NOMO-1 treated with dmso at 0.1 percent for 144 hours (cell line): ENCODE data around the gene LRRC53.

Experiments
- DNase-seq: peaks from one replicate; lab custom pipeline; 2025; ENCODE audit not compliant: unreplicated experiment; lab: John Stamatoyannopoulos, UW

Gene LRRC53

DNA sequence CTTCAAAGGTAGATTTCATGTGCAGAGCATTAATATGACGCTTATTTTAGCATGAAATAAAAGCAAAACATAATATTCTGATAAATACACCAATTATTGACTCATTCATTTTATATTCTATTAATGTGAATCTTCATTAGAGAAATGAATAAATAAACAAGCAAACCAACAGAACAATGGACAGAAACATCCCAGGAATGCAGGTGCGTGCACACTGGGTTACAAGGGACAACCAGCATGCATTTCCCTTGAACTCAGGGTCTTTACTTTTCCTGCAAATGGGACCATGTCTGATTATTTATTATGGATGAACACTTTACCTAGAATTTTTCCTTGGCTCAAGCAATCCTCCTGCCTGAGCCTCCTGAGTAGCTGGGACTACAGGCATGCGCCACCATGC is 13.5 kb downstream of the LRRC53 start:
- no peak for DNase-seq

DNA sequence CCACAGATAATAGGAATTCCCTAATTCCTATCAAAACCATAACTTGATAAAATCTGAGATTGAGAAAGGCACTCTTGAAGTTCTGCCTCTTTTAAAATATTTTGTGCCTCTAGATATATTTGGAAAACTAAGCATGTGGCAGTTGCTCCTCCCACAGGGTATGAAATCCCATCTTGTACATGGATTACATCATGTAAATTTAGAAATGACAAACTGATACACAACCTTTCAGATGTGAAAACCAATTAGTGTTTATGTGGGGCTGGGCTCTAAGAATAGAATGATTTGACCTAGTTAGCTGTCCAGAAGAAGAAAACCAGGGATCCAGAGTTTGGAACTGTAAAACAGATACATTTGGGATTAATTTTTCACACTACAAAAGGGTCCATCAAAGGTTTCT is 15.7 kb downstream of the LRRC53 start:
- no peak for DNase-seq

DNA sequence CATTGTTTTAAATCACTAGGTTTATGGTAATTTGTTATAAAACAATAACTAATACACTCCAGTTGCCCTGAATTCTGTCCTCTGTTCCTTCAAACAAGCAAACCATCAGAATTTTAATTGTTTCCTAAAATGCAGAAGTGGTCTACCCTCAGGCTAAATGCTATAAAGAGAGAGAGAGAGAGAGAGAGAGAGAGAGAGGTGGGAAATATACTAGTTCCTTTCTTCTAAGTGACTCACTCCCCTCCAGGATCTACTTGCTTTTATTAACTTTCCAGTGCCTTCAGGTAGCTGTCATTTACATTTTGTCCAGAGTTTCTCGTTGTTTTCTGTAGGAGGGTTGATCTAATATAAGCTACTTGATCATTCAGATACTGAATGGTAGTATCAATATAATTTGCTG is 26.4 kb downstream of the LRRC53 start:
- DNase-seq, result no peak

DNA sequence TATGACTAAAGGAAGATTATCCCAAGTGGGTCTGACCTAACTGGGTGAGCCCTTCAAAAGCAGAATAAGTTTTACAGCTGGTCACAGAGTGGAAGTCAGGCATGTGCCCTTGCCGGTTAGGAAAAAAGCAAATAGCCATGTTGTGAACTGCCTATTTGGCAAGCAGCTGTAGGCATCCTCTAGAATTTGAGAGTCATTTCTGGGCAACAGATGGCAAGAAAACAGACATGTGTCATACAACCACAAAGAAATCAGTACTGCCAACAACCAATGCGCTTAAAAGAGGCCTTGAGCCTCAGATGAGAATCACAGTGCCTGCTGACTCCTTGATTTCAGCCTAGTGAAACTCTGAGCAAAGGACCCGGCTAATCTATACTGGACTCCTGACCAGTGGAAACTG is 26.8 kb downstream of the LRRC53 start:
- no peak for DNase-seq

DNA sequence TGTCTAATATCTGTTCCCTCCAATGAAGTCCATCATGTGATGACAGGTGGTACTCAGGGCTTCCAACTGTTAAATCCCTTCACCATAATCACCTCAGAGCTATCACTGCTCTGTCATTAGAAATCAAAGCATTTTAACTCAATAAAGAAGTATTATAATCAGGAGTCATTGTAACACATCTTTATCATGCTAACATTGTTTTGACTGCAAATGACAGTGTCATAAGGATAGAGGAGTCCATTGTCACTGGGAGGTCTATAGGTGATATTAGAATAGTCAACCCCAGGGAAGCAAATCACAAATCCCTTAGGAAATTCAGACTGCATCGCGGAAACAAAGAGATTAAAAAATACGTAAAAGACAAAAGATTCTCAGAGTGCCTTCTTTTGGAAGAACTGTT is 30.8 kb downstream of the LRRC53 start:
- DNase-seq, result no peak

DNA sequence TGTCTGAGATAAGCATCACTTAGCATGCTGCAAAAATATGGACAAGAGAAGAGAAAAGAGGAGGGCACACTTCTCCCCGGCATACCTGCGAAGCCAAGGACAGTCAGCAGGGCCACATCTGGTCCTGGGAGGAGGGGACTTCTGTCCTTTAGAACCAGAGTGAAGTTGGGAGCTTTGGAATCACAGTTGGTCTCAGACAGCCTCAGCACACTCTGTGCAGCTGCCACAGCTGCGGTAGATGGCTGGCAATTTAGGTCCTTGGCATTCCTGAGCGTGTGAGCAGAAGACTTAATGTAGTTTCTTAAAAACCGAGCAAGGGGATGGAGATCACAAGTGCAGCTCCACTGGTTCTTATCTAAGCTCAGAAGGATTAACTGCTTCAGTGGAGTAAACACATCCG is 32.3 kb downstream of the LRRC53 start:
- DNase-seq, result no peak

DNA sequence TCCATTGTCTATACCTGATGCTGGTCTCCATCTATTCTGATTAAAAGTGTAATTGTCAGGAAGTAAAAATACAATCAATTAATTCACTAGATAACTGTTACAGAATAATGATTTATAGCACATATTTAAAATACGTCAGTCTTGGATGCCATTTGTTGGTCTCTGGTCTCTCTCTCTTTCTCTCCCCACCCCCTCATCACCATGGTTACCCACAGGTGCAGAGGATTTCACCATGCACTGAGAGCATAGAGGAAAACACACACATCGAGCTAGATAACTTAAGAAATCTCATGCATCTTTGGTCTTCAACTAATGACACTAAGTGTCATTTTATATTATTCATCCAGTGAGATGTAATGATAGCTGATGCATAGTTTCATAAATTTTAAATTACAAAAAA is 33.4 kb downstream of the LRRC53 start:
- no peak for DNase-seq

DNA sequence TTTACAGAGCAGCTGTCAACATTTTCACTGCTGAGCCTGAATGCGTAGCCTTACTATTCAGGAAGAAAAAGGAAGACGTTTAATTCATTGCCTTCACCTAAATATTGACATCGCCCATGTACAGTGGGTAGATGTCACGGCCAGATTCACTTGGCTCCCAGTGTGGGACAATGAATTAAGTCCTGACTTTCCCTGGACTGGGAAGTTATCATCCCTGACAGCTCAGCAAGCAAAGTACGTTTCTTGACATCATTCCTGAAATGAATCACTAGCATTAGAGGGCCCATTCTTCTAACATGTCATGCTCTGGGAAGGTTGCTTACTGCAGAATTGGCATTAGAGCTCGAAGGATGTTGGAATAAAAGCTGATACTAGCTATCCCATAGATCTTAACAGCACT is 37.8 kb downstream of the LRRC53 start:
- no peak for DNase-seq

DNA sequence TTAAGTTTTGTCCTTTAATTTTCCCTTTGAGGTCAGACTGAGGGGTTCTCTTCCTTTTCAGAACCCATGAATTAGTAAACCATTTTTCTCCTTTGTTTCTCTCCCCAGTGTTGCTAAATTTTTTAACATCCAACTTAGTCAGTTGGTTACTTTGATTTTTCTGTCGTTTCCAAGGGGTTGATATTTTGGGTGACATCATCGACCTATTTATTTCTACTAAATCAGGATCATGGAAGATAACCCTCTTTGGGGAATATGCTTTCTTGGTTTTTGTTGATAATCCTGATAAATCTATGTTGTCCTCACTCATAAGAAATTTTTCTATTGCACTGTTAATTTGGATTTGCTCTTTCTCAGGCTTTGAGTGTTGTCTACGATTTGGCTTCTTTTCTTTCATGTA is 40.9 kb downstream of the LRRC53 start:
- no peak for DNase-seq

DNA sequence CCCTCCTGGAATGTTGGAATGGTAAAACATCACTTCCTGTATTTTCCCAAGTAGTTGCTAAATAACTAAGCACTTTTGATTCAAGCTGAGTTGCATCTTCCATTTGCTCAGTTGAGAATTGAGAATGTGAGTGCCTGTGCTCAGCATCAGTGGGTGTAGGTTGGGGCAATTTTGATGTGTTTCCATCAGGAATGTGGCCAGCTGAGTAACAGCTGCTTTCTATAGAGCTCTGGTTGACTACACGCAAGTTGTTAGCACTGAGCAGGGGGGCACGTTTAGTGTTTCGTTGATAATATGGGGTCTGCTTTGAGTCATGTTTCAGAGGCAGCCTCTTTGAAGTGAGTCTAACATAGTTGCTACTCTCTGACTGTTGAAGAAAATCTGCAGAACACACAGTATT is 41.5 kb downstream of the LRRC53 start:
- no peak for DNase-seq

DNA sequence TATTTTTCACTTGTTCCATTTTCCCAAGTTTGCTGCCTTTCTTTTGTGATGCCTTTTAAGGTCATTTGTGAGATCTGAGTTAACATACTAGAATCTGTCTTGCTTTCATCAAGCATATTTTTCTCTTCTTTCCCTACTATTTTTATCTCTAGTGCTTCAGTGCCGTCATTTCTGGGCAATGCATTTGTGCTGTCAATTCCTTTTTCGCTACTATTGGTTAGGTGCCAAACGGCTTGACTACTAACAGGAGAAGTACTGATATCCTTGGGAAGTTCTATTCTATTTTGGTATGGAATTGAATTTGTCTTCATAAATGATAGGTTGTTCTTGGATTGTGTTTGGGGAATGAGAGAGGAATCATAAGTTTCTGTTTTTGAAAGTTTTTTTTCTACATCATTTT is 42.2 kb downstream of the LRRC53 start:
- no peak for DNase-seq

DNA sequence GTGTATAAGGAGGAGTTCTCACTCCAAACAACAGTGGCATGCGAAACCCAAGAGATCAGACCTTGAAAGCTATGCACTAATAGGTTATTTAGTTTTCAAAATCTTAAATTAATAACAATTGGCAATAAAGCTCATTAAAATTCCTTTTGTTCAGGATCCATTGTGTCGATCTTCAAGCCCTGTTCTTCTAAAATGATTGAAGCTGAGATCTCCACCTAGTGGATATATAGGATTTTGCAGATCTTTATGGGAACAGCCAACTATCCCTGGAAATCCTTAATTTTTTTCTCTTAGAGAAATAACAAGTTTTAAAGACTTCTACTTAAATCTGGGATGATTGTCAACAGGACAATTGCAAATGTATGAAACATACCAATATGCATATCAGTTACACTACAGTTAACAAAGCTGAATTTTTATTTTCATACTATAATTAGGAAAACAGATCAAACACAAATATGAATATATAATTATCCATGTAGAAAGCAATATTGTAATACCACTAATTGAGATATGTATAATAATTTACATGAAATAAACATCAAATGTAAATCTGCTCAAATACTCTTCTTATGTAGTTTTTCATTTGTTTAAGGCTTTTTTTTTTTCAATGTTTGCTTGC is 43.3 kb downstream of the LRRC53 start:
- no peak for DNase-seq

DNA sequence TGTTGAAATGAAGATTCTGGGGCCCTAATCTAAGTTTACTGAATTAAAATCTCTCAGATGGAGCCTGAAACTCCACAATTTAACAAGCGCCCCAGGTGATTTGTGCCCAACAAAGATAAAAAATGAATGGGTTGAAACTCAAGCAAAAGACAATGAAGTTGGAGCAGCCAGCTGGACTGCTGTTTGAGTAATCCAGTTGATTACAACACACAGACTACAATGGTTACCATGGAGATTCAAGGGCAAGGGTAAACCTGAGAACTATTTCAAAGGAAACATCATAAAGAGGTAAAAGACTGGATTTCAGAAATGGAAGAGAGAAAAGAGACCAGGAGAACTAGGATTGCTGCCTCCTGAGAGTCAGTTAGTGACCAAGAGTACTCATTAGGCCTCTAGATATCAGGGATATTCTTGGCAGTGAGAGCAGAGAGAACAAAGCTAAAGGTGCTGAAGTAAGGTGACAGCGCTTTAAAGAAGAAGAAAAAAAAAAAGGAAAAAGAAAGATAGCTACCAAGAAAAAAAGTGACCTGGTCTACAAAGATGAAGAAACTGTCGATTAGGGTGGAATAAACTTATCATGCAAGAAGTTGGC is 44.5 kb downstream of the LRRC53 start:
- DNase-seq, result no peak

DNA sequence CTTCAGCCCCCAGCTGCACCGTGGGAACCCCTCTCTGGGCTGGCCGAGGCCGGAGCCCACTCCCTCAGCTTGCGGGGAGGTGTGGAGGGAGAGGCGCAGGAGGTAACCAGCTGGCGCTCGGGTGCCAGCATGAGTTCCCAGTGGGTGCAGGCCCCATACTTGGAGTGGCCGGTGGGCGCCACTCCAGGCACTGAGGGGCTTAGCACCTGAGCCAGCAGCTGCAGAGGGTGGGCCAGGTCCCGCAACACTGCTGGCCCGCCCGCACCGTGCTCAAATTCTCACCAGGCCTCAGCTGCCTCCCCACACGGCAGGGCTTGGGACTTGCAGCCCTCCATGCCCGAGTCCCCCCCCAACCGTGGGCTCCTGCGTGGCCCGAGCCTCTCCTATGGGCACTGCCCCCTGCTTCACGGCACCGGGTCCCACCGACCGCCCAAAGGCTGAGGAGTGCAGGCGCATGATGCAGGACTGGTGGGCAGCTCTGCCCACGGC is 47.2 kb downstream of the LRRC53 start:
- no peak for DNase-seq

DNA sequence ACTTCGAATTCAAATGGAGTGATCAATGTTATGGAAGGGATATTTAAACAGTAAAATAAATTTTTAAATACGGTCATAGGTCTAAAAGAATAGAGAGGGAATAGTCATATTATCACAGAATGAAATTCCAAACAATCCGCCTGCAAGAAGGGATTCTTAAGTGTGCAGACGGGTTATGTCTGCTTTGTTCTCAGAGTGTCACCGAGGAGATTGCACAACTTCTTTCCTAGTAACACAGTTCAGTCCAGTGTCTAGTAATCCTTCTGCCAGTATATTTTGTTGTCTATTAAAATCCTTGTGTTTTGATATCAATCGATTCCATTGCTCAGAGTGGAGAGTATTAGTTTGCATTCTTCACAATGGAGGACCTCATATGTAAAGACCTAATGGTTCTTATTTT is 48.4 kb downstream of the LRRC53 start:
- DNase-seq, result no peak

DNA sequence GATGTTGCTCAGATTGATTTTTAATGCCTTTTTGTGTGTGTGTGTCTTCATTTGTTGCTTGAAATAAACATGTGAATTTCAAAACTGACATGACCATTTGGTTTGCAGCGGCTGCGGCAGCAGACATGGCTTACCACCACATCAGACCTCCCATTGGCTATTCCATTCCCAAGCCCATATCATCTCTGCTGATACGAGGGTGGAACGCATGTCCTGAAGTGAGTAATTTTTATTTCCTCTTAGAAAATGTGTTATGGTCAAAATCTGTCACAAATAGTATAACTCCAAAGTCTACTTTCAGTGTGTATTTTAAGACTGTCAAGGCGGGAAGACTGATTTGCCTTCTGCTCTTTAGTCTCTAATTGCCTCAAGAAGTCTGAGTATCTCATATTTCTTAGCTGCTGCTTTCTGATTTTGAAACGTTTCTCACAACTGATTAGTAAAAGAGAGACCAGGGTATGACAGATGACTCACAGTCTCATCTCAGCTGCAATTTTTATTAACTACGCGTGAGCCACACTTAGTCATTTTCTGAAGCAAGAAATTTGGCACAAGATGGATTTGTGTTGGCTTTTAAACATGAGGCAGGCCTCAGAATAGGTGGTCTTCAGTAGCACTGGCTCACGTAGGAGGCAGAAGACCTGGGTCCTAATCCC is 49.0 kb downstream of the LRRC53 start:
- no peak for DNase-seq

DNA sequence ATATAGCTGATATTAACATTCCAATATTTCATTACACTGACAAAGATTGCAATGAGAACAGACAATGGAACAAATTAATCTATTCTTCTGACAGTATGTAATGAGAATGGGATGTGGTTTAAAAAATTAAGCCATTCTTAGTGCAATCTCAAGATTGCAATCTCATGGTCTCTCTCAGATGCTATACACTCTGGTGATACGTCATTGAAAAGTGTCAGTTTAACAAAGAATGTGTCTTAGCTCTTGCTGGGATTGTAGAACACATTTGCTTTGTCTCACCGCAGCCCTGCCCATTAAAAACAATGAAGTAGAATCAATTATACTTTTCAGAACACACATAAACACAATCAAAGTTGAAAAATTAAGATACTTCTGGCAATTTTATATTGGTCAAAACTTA is 55.2 kb downstream of the LRRC53 start:
- DNase-seq, result no peak

DNA sequence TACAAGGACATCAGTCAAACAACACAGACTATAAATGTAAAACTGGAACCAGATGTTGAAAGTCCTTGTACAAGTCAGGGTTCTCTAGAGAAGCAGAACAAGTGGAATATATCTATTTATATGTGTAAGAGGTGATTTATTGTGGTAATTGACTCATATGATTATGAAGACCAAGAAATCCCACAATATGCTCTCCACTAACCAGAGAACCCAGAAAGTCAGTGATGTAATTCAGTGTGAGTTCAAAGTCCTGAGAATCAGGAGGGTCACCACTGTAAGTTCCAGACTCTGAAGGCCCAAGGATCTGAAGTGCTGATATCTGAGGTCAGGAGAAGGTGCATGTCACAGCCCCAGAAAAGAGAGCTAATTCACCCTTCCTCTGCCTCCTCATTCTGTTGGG is 57.0 kb downstream of the LRRC53 start:
- no peak for DNase-seq

DNA sequence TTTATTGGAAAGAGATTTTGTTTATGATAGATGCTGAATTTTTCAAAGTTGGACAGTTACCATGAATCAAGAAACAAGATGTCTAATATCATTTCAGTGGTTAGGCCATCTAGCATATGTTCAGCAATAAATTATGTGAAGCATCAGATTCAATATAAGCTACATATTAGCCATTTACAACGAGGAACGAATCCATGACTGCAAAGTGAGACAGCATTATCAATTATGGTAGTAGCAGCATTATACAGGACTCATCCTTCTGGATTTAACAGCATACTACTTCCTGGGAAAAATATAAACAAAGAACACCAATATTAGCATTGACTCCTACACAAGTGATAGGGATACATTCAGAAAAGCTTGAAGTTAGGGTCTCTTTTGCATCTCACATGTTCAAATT is 59.1 kb downstream of the LRRC53 start:
- DNase-seq, result no peak

DNA sequence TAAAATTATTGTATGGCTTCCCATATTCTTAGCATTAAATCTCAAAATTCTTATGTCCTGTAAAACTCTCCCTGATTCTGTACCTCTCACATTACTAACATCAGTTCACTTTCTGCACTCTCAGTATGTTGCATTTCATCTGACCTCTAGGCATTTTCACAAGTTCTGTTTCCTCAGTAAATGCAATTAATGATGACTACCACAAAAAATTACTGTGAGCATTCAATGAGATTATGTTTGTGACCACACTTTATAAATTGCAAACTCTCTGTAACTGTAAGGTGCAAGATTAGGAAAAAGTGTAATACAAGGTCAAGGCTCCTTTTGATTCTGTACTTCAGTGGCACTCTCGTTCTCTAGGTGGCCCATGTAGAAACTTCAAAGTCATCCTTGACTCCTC is 60.4 kb downstream of the LRRC53 start:
- no peak for DNase-seq

DNA sequence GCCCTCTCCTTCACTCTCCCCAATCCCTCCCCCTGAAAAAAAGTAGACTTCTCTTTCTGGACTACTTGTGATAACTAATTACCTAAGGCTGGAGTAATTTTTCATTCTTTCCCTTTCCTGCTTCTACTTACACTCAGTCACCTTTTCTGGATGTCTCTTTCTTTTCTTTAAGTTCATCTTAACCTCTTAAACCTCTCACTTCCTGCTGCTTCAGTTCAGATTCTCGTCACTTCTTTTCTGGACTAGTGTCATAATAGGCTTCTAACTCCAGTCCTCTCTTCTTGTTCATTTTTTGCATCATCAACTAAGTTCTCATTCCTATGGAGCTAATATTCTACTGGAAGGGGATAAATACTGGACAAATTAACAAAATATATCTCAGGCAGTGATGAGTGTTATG is 75.4 kb downstream of the LRRC53 start:
- DNase-seq, result no peak

DNA sequence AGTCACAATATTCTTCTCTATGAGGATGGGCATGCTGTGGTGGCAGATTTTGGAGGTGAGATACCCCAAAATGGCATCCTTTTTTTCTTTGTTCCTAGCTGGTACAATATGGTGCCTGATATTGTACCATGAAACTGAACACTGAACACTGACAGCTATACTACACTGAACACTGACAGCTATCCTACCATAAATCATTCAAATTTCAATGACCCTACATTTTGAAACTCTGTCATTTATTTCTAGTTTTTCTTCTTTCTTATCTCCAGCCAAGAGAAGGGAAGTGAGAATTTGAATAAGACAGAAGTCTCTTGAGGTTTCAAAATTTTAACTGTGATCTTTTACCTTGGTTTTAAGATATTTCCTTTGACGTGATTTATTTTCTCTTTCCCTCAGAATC is 76.3 kb downstream of the LRRC53 start:
- DNase-seq, result no peak

DNA sequence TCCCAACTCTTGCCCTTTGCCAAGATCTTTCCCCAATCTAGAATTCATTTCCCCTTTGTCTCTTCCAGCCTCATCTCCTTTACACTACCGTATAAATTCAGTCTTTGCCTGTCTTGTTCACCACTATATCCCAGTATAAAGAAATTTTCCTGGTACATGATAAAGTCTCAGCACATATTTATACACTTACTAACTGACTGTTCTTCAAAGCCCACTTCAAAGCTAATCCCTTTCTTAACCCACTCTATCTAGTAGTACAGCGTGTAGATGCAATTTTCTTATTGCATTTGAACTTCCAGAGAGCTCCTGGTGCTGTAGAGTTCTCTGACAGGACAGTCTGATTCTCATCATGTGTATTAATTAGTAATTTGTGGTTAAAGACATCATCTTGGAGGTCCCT is 78.1 kb downstream of the LRRC53 start:
- DNase-seq, result no peak
